ENCODE results near the gene KCNMA1. TPM values are rescaled to one million over a fixed set of nuclear protein-coding genes. Genes with fewer than 3 reads are reported as not detected.

Gene KCNMA1
- total and polyA plus RNA-seq, 2 donors (not counting 1 experiment from before 2014, with no cell fraction given), result 0.82 to 3.1 TPM

DNA sequence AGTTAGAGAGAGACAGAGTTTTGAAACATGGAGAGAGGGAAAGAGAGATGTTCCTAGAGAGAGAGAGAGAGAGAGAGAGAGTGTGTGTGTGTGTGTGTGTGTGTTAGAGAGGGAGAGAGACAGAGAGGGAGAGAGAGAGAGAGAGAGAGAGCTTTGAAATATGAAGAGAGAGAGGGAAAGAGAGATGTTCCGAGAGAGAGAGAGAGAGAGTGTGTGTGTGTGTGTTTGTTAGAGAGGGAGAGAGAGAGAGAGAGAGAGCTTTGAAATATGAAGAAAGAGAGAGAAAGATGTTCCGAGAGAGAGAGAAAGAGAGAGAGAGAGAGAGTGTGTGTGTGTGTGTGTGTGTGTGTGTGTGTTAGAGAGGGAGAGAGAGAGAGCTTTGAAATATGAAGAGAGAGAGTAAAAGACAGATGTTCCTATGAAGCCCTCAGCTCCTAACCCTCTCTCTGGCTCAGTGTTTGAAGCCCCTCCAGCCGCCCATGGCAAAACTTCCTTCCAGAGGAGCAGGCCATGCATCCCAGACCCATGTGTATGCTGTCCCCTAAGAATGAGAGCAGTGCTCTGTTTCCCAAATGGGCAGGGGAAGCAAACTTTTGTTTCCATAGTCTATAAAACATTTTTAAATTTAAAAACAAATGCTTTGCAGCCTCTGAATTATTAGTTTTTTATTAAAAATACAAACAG lies 130.9 kb downstream of the KCNMA1 start:
- Histone ChIP-seq H3K27ac (ENCODE audit: low read length in 2 of 2) (no peak overlapping the region), H3K4me1 (ENCODE audit: control insufficient read depth in 2 of 2, insufficient read depth in 2 of 2, low read length in 2 of 2) (no peaks in the 10 kb centered on the region), H3K36me3 (replicated peaks in 1 of 2; ENCODE audit: control extremely low read depth in 1 of 2, control insufficient read depth in 1 of 2, extremely low read depth in 1 of 2, insufficient read depth in 2 of 2, low read length in 1 of 2) (no peaks in the 10 kb centered on the region), H4K20me1 (ENCODE audit: control insufficient read depth, insufficient read depth, low read length, poor library complexity, severe bottlenecking) (no peaks in the 10 kb centered on the region), H3K79me2 (ENCODE audit: control insufficient read depth, insufficient read depth, low read length) (no peaks in the 10 kb centered on the region), H3K4me3 (ENCODE audit: control extremely low read depth in 1 of 5, extremely low read depth in 1 of 5, insufficient read depth in 1 of 5, low read depth in 2 of 5, low read length in 4 of 5) (no peak overlapping the region), H2AFZ (ENCODE audit: insufficient read depth, low read depth, low read length, poor library complexity, severe bottlenecking) (no peak overlapping the region), H3K9me3 (ENCODE audit: control extremely low read depth in 1 of 3, control insufficient read depth in 2 of 3, insufficient read depth in 1 of 3, low read length in 2 of 3) (no peaks in the 10 kb centered on the region), H3K4me2 (replicated peaks; ENCODE audit: low read depth, low read length, poor library complexity, severe bottlenecking) (no peak overlapping the region), H3K9ac (ENCODE audit: low read length) (no peak overlapping the region), H3K27me3 (replicated peaks in 1 of 4; ENCODE audit: control extremely low read depth in 1 of 4, control insufficient read depth in 3 of 4, insufficient read depth in 4 of 4, low read length in 3 of 4) (peaks cover 0 to 11% (median 0%) of the 10 kb centered on the region in 4 experiments)
- Mint-ChIP-seq H3K4me1 (no peaks in the 10 kb centered on the region), H3K4me3 (no peak overlapping the region), H3K27ac (no peak overlapping the region), H3K9me3 (ENCODE audit: insufficient read depth) (no peaks in the 10 kb centered on the region), H3K27me3 (peaks cover 21% of the 10 kb centered on the region)
- ATAC-seq (ENCODE audit: low read depth) (no peak), DNase-seq (no peak)
- 95% methylated on average over 2 of the region's 3 CpGs for WGBS (ENCODE audit: insufficient coverage)
- TF ChIP-seq, protein P1, sequence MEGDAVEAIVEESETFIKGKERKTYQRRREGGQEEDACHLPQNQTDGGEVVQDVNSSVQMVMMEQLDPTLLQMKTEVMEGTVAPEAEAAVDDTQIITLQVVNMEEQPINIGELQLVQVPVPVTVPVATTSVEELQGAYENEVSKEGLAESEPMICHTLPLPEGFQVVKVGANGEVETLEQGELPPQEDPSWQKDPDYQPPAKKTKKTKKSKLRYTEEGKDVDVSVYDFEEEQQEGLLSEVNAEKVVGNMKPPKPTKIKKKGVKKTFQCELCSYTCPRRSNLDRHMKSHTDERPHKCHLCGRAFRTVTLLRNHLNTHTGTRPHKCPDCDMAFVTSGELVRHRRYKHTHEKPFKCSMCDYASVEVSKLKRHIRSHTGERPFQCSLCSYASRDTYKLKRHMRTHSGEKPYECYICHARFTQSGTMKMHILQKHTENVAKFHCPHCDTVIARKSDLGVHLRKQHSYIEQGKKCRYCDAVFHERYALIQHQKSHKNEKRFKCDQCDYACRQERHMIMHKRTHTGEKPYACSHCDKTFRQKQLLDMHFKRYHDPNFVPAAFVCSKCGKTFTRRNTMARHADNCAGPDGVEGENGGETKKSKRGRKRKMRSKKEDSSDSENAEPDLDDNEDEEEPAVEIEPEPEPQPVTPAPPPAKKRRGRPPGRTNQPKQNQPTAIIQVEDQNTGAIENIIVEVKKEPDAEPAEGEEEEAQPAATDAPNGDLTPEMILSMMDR (IDR thresholded peaks at IDR 0.05), result no peak
- TF ChIP-seq EZH2 (IDR thresholded peaks at IDR 0.05; ENCODE audit: borderline replicate concordance, insufficient read depth, low read depth, low read length, poor library complexity, severe bottlenecking), result no peak
- ChIA-PET POLR2A (interaction anchor here (0.7 kb wide), 1 partner anchor 251 kb away, joined by 5 read pairs; no protein-coding TSS in a partner anchor), CTCF (interaction anchor here (1.2 kb wide), 1 partner anchor 17 kb away, joined by 4 read pairs; no protein-coding TSS in a partner anchor)
- intact Hi-C loops (cut with micrococcal nuclease), result no loop called here

Measured in B cell (primary cell).